HG03159 (cell line): Measurements from ENCODE around the gene SIL1.
"Not testable (repeated sequence)": the region's sequence is repeated elsewhere in the genome, so short reads cannot be mapped to it uniquely, and the experiment has no call there.

Experiments used
- ATAC-seq: cut with Tn5 transposase; IDR thresholded peaks from one replicate; pipeline ENCODE4 v1.9.1; 2021; ENCODE audit warnings: mild to moderate bottlenecking, moderate library complexity; ENCODE audit not compliant: unreplicated experiment

SIL1 gene

GRCh38 chr5:139204196-139204595, 6.0 kb upstream of the SIL1 start:
- no peak for ATAC-seq

GRCh38 chr5:139199321-139199720, 1.2 kb upstream of the SIL1 start:
- ATAC-seq, result no peak

- ATAC-seq, result no peak
Observed at GRCh38 chr5:139196296-139196956, 1.7 kb downstream of the SIL1 start.

- no peak for ATAC-seq
Observed at GRCh38 chr5:139194486-139194885, 3.7 kb downstream of the SIL1 start.

- no peak for ATAC-seq
Observed at GRCh38 chr5:139193928-139194327, 4.2 kb downstream of the SIL1 start.

DNA sequence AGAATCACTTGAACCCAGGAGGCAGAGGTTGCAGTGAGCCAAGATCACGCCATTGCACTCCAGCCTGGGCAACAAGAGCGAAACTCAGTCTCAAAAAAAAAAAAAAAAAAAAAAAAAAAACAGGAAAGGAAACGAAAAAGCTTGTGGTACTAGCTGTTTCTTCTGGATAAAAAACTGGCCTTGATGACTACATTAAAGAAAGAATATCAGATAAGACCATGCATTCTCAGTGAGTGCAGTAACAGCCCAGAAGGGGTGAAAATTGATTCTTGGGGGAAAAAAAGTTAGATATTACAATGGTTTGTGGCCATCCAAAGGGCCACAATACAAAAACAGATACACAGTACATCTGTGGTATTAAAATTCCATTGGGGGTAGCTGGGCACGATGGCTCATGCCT, 5.3 kb downstream of the SIL1 start:
- not testable (repeated sequence) for ATAC-seq

- ATAC-seq, result not testable (repeated sequence)
Observed at GRCh38 chr5:139191954-139192353, 6.2 kb downstream of the SIL1 start.

- no peak for ATAC-seq
Observed at GRCh38 chr5:139190125-139190524, 8.0 kb downstream of the SIL1 start.

- ATAC-seq, result no peak
Observed at GRCh38 chr5:139188558-139189270, 9.5 kb downstream of the SIL1 start.

GRCh38 chr5:139186752-139187326, 11.3 kb downstream of the SIL1 start:
- no peak for ATAC-seq

- no peak for ATAC-seq
Observed at GRCh38 chr5:139186261-139186660, 11.9 kb downstream of the SIL1 start.

DNA sequence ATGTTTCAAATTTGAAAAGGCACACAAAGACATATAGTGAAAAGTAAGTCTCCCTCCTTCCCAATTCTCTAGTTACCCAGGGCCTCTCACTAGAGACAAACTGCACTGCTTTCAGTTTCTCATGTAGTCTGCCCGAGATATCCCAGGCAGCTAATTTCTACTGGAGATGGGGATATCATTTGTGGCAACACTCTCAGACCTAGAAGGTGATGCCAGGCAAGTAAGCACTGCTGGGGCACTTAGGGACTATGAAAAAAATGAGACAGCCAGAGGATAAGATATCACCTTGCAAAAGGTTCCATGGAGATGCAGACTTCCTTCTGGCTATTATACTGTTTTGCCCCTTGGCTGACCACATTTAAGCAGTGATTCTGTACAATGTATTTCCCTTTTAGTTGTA, 12.6 kb downstream of the SIL1 start:
- no peak for ATAC-seq

- no peak for ATAC-seq
Observed at GRCh38 chr5:139183502-139183901, 14.7 kb downstream of the SIL1 start.

DNA sequence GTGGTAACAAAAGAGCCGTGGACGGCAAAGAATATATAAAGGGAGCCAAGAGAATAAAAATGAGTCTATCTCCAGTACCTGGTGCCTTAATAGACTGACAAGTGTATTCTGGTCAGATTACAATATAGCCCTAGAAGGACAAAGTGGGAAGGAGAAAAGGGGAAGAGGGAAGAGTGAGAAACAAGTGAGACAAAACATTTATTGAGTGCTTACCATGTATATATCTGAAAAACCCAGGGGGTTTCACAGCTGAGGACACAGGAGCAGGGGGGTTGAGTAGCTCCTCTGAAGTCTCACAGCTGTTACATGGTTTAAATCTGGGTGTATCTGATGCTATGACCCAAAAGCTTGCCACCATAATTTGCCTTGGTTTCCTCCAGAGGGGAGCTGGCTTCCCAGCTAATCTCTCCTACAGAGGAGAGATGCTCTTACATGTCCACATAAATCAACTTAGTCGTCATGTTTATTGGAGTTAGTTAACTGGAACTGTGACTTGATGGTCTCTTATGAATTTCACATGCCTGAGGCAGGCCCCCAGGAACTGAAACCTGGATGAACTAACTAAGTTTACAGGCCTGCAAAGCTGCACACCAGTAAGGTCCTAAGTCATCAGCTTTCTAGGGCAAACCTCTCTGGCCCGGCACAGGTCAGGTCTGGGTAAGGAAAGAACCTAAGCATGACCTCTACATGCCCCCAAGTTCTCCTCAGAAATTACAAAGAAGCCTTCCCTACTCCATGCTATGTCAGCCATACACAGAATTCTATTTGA, 15.5 kb downstream of the SIL1 start:
- ATAC-seq, result no peak

GRCh38 chr5:139181835-139182452, 16.2 kb downstream of the SIL1 start:
- ATAC-seq, result no peak

DNA sequence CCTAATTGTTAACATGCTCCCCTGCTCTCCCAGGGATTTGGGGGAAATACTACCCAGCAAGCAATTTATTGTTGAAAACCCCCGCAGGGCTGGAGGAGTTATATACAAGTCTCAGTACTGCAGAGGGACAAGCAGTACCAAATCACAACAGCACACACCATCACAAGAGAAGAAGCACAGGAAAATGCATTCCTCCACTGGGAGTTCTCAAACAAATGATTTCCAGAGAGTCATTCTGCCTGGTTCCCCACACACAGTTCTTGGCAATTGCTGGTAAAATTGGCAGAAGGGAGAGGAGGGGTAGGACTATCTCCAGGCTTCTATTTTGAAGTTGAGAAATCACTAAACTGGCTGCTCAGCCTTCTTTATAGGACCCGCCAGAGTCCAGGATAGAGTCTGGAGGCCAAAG, 16.8 kb downstream of the SIL1 start:
- ATAC-seq, result no peak

GRCh38 chr5:139180850-139181249, 17.3 kb downstream of the SIL1 start:
- no peak for ATAC-seq

DNA sequence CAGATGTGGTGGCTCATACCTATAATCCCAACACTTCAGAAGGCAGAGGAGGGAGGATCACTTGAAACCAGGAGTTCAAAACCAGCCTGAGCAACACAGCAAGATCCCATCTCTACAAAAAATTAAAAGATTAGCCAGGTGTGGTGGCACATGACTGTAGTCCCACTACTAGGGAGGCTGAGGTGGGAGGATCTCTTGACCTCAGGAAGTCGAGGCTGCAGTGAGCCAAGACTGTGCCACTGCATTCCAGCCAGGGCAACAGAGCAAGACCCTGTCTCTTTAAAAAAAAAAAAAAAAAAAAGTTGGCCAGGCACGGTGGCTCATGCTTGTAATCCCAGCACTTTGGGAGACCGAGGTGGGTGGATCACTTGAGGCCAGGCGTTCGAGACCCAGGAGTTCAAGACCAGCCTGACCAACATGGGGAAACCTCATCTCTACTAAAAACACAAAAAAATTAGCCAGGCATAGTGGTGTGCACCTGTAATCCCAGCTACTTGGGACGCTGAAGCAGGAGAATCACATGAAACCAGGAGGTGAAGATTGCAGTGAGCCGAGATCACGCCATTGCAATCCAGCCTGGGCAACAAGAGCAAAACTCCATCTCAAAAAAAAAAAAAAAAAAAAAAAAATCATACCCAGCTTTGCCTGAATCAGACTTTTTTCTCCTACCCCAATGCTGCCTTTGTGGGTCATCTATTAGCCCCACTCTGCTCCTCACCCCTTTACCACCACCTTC, 18.2 kb downstream of the SIL1 start:
- not testable (repeated sequence) for ATAC-seq

- no peak for ATAC-seq
Observed at GRCh38 chr5:139178935-139179334, 19.2 kb downstream of the SIL1 start.

GRCh38 chr5:139178589-139178917, 19.6 kb downstream of the SIL1 start:
- ATAC-seq, result no peak
